ENCODE data around the gene ST6GAL1.

Gene ST6GAL1

DNA sequence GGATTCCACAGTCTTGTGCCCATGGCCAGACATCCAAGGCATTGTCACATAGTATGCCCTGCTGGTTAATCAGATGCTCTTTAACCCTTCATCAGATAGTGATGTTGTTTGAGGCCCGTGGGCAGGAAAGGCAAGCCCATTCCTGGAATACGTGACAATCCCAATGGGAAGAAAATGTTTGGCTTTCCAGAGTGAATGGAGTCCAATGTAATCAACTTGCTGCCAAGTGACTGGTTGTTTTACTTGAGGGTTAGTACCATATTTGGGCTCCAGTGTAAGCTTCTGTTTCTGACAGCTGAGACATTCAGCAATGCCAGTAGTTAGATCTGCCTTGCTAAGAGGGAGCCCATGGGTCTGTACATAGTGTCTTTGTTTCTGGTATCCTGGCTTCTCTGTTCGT, 177.7 kb downstream of the ST6GAL1 start:
- H3K27me3 ChIP-seq (ENCODE audit: insufficient read depth, low read length): no peaks in the 10 kb centered on the region
- no peak for DNase-seq

DNA sequence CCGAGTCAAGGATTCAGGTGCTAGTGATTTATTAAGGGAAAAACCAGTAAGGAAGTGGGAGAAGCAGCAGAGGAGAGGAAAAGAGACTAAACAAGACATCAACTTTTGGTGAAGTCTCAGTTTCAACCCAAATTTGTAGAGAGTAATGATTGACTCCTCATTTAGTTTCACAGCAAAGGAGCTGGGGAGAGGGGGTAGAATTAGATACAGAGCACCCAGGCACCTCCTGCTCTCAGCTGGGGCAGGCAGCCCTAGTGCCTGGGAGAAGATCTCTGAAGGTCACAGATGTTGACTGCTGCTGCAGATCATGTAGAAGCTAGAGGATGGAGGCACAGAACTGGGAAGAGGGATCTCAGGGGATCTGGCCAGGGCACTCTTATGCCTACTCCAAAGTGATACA, 179.8 kb downstream of the ST6GAL1 start:
- no peak overlapping the region for H2AFZ ChIP-seq (ENCODE audit: insufficient read depth, low read length, poor library complexity)
- no CpG with 5 or more reads among the region's 1 CpG for WGBS (ENCODE audit: extremely low coverage, insufficient coverage, insufficient read length)
- H3K27me3 ChIP-seq (ENCODE audit: insufficient read depth, low read length): no peaks in the 10 kb centered on the region
- no peak overlapping the region for H3K4me2 ChIP-seq (ENCODE audit: low read length)
- H3K18ac ChIP-seq (ENCODE audit: low read length): no peak overlapping the region
- no peak overlapping the region for H4K8ac ChIP-seq (ENCODE audit: low read depth, low read length)
- H2BK5ac ChIP-seq (ENCODE audit: low read depth, low read length, poor library complexity): no peak overlapping the region
- H3K14ac ChIP-seq (ENCODE audit: low read length): no peak overlapping the region
- DNase-seq: no peak
- no peak overlapping the region for H4K12ac ChIP-seq (ENCODE audit: low read depth, low read length)
- H4K91ac ChIP-seq (ENCODE audit: low read depth, low read length): no peak overlapping the region
- no peaks in the 10 kb centered on the region for H3K4me1 ChIP-seq (ENCODE audit: control insufficient read depth in 1 of 2, insufficient read depth in 2 of 2, low read length in 2 of 2)
- H3K9me3 ChIP-seq (ENCODE audit: insufficient read depth, low read depth, low read length): no peaks in the 10 kb centered on the region
- no peaks in the 10 kb centered on the region for H3K36me3 ChIP-seq (ENCODE audit: control insufficient read depth in 1 of 2, insufficient read depth in 2 of 2, low read length in 2 of 2)
- H2BK12ac ChIP-seq (ENCODE audit: low read length): no peak overlapping the region
- no peaks in the 10 kb centered on the region for H3K79me2 ChIP-seq (ENCODE audit: control insufficient read depth, insufficient read depth, low read length, poor library complexity)
- H3K23ac ChIP-seq (ENCODE audit: low read length): no peak overlapping the region
- H2AK5ac ChIP-seq (ENCODE audit: low read length): no peak overlapping the region
- no peak overlapping the region for H3K9ac ChIP-seq (ENCODE audit: low read length)
- H3K4me3 ChIP-seq (ENCODE audit: low read depth, low read length): no peak overlapping the region
- no peak overlapping the region for H3K27ac ChIP-seq (ENCODE audit: low read depth, low read length)
- H2BK120ac ChIP-seq (ENCODE audit: insufficient read depth, low read length, poor library complexity): no peak overlapping the region
- H3K4ac ChIP-seq (ENCODE audit: low read depth, low read length): no peak overlapping the region
- H3K79me1 ChIP-seq (ENCODE audit: low read length): no peaks in the 10 kb centered on the region

More for the DNA sequence above, 177.7 kb downstream of the ST6GAL1 start:
- Histone ChIP-seq H3K4me3 (ENCODE audit: low read depth, low read length) (no peak overlapping the region), H3K9me3 (ENCODE audit: insufficient read depth, low read depth, low read length) (no peaks in the 10 kb centered on the region), H4K12ac (ENCODE audit: low read depth, low read length) (no peak overlapping the region), H3K23ac (ENCODE audit: low read length) (no peak overlapping the region), H4K8ac (ENCODE audit: low read depth, low read length) (no peak overlapping the region), H3K79me1 (ENCODE audit: low read length) (no peaks in the 10 kb centered on the region), H3K18ac (ENCODE audit: low read length) (no peak overlapping the region), H3K79me2 (ENCODE audit: control insufficient read depth, insufficient read depth, low read length, poor library complexity) (no peaks in the 10 kb centered on the region), H3K4me2 (ENCODE audit: low read length) (no peak overlapping the region), H4K91ac (ENCODE audit: low read depth, low read length) (no peak overlapping the region), H3K27ac (ENCODE audit: low read depth, low read length) (no peak overlapping the region), H2BK12ac (ENCODE audit: low read length) (no peak overlapping the region), H2AK5ac (ENCODE audit: low read length) (no peak overlapping the region), H3K4me1 (ENCODE audit: control insufficient read depth in 1 of 2, insufficient read depth in 2 of 2, low read length in 2 of 2) (no peaks in the 10 kb centered on the region), H2AFZ (ENCODE audit: insufficient read depth, low read length, poor library complexity) (no peak overlapping the region), H2BK120ac (ENCODE audit: insufficient read depth, low read length, poor library complexity) (no peak overlapping the region), H3K14ac (ENCODE audit: low read length) (no peak overlapping the region), H2BK5ac (ENCODE audit: low read depth, low read length, poor library complexity) (no peak overlapping the region), H3K36me3 (ENCODE audit: control insufficient read depth in 1 of 2, insufficient read depth in 2 of 2, low read length in 2 of 2) (no peaks in the 10 kb centered on the region), H3K4ac (ENCODE audit: low read depth, low read length) (no peak overlapping the region), H3K9ac (ENCODE audit: low read length) (no peak overlapping the region)
- WGBS (ENCODE audit: extremely low coverage, insufficient coverage, insufficient read length): no CpG with 5 or more reads among the region's 3 CpGs

DNA sequence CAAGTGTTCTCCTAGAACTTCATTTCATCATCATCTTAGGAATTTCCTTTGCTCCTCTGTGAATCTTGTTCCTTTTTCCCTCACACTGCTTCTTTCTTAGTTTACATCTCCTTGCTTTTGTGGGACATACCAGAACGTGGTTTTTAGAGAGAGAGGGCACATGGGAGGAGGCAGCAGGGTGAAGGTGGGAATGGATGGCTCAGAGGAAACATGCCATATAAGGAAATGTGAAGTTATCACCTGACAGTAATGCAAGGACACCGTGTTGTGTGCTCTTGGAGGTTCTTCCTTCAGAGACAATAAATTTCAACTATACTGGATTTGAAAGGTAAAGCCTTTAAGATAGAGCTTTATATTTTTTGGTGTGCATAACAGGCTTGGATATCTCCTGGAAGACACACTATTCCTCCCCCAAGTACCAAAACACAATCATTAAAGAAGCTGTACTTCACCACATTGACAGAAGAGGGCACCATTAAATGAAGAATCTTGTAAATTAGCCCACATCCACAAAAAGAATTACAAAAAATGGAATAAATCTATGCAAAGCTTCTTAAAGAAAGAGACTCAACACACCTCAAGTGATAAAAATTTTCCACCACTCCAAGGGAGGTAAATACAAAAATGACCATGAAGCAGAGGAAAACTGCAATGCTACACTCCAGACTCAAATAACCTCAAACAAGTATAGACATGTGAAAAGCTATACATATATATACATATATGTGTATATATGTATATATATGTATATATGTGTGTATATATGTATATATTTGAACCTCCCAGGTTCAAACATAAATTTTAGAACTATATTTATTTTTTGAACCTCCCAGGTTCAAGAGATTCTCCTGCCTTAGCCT, 182.8 kb downstream of the ST6GAL1 start:
- Histone ChIP-seq H2AFZ (ENCODE audit: insufficient read depth, low read length, poor library complexity) (no peak overlapping the region), H3K27me3 (ENCODE audit: insufficient read depth, low read length) (no peaks in the 10 kb centered on the region), H4K8ac (ENCODE audit: low read depth, low read length) (no peak overlapping the region), H2BK5ac (ENCODE audit: low read depth, low read length, poor library complexity) (no peak overlapping the region), H3K79me1 (ENCODE audit: low read length) (no peaks in the 10 kb centered on the region), H3K14ac (ENCODE audit: low read length) (no peak overlapping the region), H3K27ac (ENCODE audit: low read depth, low read length) (no peak overlapping the region), H4K12ac (ENCODE audit: low read depth, low read length) (no peak overlapping the region), H3K9me3 (ENCODE audit: insufficient read depth, low read depth, low read length) (no peaks in the 10 kb centered on the region), H3K36me3 (ENCODE audit: control insufficient read depth in 1 of 2, insufficient read depth in 2 of 2, low read length in 2 of 2) (no peaks in the 10 kb centered on the region), H3K4me2 (ENCODE audit: low read length) (no peak overlapping the region), H3K23ac (ENCODE audit: low read length) (no peak overlapping the region), H3K4me1 (ENCODE audit: control insufficient read depth in 1 of 2, insufficient read depth in 2 of 2, low read length in 2 of 2) (no peaks in the 10 kb centered on the region), H3K4me3 (ENCODE audit: low read depth, low read length) (no peak overlapping the region), H3K9ac (ENCODE audit: low read length) (no peak overlapping the region), H3K79me2 (ENCODE audit: control insufficient read depth, insufficient read depth, low read length, poor library complexity) (no peaks in the 10 kb centered on the region), H4K91ac (ENCODE audit: low read depth, low read length) (no peak overlapping the region), H3K18ac (ENCODE audit: low read length) (no peak overlapping the region), H3K4ac (ENCODE audit: low read depth, low read length) (no peak overlapping the region), H2AK5ac (ENCODE audit: low read length) (no peak overlapping the region), H2BK12ac (ENCODE audit: low read length) (no peak overlapping the region), H2BK120ac (ENCODE audit: insufficient read depth, low read length, poor library complexity) (no peak overlapping the region)
- no CpG with 5 or more reads among the region's 2 CpGs for WGBS (ENCODE audit: extremely low coverage, insufficient coverage, insufficient read length)
- peak in 1 of 2 donors; percentile 64 for DNase-seq

DNA sequence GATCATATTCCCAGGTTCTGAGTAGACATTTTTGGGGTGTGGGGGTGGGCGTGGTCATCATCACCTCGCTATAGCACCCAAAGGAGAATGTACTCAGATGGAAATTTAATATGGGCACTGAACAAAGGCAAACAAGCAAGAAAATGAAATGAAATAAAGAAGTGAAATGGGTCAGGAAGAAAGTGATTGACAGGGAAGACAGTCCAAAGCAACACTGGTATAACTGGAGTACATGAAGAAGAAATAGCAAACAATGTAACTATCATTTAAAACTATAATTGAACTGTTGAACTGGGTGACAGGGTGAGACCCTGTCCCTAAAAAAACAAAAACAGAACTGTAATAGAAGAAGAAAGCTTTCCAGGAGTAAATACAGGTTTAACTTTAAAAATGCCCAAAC, 184.2 kb downstream of the ST6GAL1 start:
- H3K9ac ChIP-seq (ENCODE audit: low read length): no peak overlapping the region
- no peak overlapping the region for H3K4me3 ChIP-seq (ENCODE audit: low read depth, low read length)
- H2AFZ ChIP-seq (ENCODE audit: insufficient read depth, low read length, poor library complexity): no peak overlapping the region
- no peak for DNase-seq
- no peak overlapping the region for H2BK120ac ChIP-seq (ENCODE audit: insufficient read depth, low read length, poor library complexity)
- no peak overlapping the region for H3K4me2 ChIP-seq (ENCODE audit: low read length)
- no peak overlapping the region for H4K12ac ChIP-seq (ENCODE audit: low read depth, low read length)
- H3K14ac ChIP-seq (ENCODE audit: low read length): no peak overlapping the region
- no peaks in the 10 kb centered on the region for H3K4me1 ChIP-seq (ENCODE audit: control insufficient read depth in 1 of 2, insufficient read depth in 2 of 2, low read length in 2 of 2)
- H3K18ac ChIP-seq (ENCODE audit: low read length): no peak overlapping the region
- no peaks in the 10 kb centered on the region for H3K9me3 ChIP-seq (ENCODE audit: insufficient read depth, low read depth, low read length)
- no peak overlapping the region for H3K23ac ChIP-seq (ENCODE audit: low read length)
- H3K79me1 ChIP-seq (ENCODE audit: low read length): no peaks in the 10 kb centered on the region
- no peak overlapping the region for H2BK12ac ChIP-seq (ENCODE audit: low read length)
- no peaks in the 10 kb centered on the region for H3K79me2 ChIP-seq (ENCODE audit: control insufficient read depth, insufficient read depth, low read length, poor library complexity)
- H2AK5ac ChIP-seq (ENCODE audit: low read length): no peak overlapping the region
- H4K91ac ChIP-seq (ENCODE audit: low read depth, low read length): no peak overlapping the region
- no CpG with 5 or more reads among the region's 2 CpGs for WGBS (ENCODE audit: extremely low coverage, insufficient coverage, insufficient read length)
- no peaks in the 10 kb centered on the region for H3K36me3 ChIP-seq (ENCODE audit: control insufficient read depth in 1 of 2, insufficient read depth in 2 of 2, low read length in 2 of 2)
- H4K8ac ChIP-seq (ENCODE audit: low read depth, low read length): no peak overlapping the region
- no peak overlapping the region for H3K4ac ChIP-seq (ENCODE audit: low read depth, low read length)
- no peak overlapping the region for H2BK5ac ChIP-seq (ENCODE audit: low read depth, low read length, poor library complexity)
- no peak overlapping the region for H3K27ac ChIP-seq (ENCODE audit: low read depth, low read length)
- no peaks in the 10 kb centered on the region for H3K27me3 ChIP-seq (ENCODE audit: insufficient read depth, low read length)
